HCT116 (cell line): Measurements from ENCODE around the gene MRGPRE. TPM values are rescaled to one million over a fixed set of nuclear protein-coding genes. Genes with fewer than 3 reads are reported as not detected.

Experiments used
- ATF3 ChIP-seq: IDR thresholded peaks from 2 replicates; pipeline ENCODE4 v1.6.1; 2012
- CBX3 ChIP-seq: IDR thresholded peaks from 2 replicates; pipeline ENCODE4 v1.6.1; 2012; ENCODE audit warnings: low read depth
- CEBPB ChIP-seq: IDR thresholded peaks from 2 replicates; pipeline ENCODE4 v1.6.1; 2012; ENCODE audit warnings: low read depth
- ELF1 ChIP-seq: IDR thresholded peaks from 2 replicates; pipeline ENCODE4 v1.6.1; 2012; ENCODE audit warnings: low read depth, borderline replicate concordance
- FOSL1 ChIP-seq: IDR thresholded peaks from 2 replicates; pipeline ENCODE4 v1.6.1; 2012; ENCODE audit warnings: low read depth
- MAX ChIP-seq: IDR thresholded peaks from 2 replicates; pipeline ENCODE4 v1.6.1; 2012
- POLR2A ChIP-seq: IDR thresholded peaks from 2 replicates; pipeline ENCODE4 v1.7.0; 2011; ENCODE audit warnings: borderline replicate concordance; ENCODE audit not compliant: insufficient read depth, insufficient read length; ENCODE audit errors: extremely low read depth
- POLR2AphosphoS5 ChIP-seq: IDR thresholded peaks from 2 replicates; pipeline ENCODE4 v1.6.1; 2011; ENCODE audit warnings: mild to moderate bottlenecking, low read depth, low read length, moderate library complexity
- RAD21 ChIP-seq: IDR thresholded peaks from 2 replicates; pipeline ENCODE4 v1.6.1; 2012; ENCODE audit warnings: low read depth, mild to moderate bottlenecking
- SP1 ChIP-seq: IDR thresholded peaks from 2 replicates; pipeline ENCODE4 v1.6.1; 2012; ENCODE audit warnings: low read depth
- total RNA-seq: library from RNA; stranded (reverse); gene quantifications from one replicate; pipeline ENCODE4 v1.2.1, GENCODE V29; 2021; ENCODE audit not compliant: unreplicated experiment
- TF ChIP-seq, protein P1 (sequence below): IDR thresholded peaks from 2 replicates; pipeline ENCODE4 v1.6.1; 2012; ENCODE audit warnings: low read depth
- TF ChIP-seq, protein P2 (sequence below), 3 experiments: fragments of 200-600 bp in 1 of 3; sonication (generic) in 1 of 3; IDR thresholded peaks in 2 of 3; conservative IDR thresholded peaks in 1 of 3; 2 replicates each; pipeline ENCODE4 v1.5.1; 2012 to 2017; ENCODE audit warnings: low read depth in 2 of 3, low read length in 2 of 3, antibody characterized with exemption in 1 of 3, borderline replicate concordance in 1 of 3, control low read depth in 1 of 3, mild to moderate bottlenecking in 1 of 3, mixed read lengths in 1 of 3, mixed run types in 1 of 3, moderate library complexity in 1 of 3; ENCODE audit not compliant: insufficient read depth in 1 of 3

MRGPRE gene
- total RNA-seq, 1 experiment from 2014 or later, result not detected

DNA sequence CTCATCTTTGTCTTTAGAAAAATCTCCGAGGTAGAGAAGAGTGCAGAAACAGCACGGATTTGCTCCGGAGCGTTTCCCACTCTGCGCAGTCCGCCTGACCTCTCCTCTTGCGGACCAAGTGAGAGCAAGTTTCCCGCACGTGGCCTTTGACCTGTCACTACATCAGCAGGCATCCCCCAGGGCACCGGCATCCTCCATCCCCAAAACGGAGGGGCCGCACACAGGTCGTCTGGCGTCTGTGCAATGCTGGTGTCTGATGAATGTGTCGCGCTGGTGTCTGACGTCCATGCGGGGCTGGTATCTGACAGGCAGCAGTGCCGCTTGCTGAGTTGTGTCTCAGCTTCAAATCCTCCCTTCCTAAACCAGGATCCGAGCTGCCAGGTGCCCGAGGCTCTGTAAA, 739 bp upstream of the MRGPRE start (continued):
- TF ChIP-seq, protein P1, sequence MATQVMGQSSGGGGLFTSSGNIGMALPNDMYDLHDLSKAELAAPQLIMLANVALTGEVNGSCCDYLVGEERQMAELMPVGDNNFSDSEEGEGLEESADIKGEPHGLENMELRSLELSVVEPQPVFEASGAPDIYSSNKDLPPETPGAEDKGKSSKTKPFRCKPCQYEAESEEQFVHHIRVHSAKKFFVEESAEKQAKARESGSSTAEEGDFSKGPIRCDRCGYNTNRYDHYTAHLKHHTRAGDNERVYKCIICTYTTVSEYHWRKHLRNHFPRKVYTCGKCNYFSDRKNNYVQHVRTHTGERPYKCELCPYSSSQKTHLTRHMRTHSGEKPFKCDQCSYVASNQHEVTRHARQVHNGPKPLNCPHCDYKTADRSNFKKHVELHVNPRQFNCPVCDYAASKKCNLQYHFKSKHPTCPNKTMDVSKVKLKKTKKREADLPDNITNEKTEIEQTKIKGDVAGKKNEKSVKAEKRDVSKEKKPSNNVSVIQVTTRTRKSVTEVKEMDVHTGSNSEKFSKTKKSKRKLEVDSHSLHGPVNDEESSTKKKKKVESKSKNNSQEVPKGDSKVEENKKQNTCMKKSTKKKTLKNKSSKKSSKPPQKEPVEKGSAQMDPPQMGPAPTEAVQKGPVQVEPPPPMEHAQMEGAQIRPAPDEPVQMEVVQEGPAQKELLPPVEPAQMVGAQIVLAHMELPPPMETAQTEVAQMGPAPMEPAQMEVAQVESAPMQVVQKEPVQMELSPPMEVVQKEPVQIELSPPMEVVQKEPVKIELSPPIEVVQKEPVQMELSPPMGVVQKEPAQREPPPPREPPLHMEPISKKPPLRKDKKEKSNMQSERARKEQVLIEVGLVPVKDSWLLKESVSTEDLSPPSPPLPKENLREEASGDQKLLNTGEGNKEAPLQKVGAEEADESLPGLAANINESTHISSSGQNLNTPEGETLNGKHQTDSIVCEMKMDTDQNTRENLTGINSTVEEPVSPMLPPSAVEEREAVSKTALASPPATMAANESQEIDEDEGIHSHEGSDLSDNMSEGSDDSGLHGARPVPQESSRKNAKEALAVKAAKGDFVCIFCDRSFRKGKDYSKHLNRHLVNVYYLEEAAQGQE, result no peak
- TF ChIP-seq MAX (no peak), ATF3 (no peak), CEBPB (no peak), RAD21 (no peak), ELF1 (no peak), CBX3 (no peak), SP1 (no peak), FOSL1 (no peak), POLR2AphosphoS5 (no peak), POLR2A (no peak)
- TF ChIP-seq, protein P2, sequence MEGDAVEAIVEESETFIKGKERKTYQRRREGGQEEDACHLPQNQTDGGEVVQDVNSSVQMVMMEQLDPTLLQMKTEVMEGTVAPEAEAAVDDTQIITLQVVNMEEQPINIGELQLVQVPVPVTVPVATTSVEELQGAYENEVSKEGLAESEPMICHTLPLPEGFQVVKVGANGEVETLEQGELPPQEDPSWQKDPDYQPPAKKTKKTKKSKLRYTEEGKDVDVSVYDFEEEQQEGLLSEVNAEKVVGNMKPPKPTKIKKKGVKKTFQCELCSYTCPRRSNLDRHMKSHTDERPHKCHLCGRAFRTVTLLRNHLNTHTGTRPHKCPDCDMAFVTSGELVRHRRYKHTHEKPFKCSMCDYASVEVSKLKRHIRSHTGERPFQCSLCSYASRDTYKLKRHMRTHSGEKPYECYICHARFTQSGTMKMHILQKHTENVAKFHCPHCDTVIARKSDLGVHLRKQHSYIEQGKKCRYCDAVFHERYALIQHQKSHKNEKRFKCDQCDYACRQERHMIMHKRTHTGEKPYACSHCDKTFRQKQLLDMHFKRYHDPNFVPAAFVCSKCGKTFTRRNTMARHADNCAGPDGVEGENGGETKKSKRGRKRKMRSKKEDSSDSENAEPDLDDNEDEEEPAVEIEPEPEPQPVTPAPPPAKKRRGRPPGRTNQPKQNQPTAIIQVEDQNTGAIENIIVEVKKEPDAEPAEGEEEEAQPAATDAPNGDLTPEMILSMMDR (IDR thresholded peaks at IDR 0.05 in 2 of 3, conservative IDR thresholded peaks at IDR 0.05 in 1 of 3; ENCODE audit: borderline replicate concordance in 1 of 3, insufficient read depth in 1 of 3, low read depth in 2 of 3, low read length in 2 of 3), result no peak
